A673 (cell line): ENCODE measurements around the gene PRKAR2A.

ENCODE experiments used
- CTCF ChIP-seq: fragments of 300-800, 200-600 bp; sonication (generic); conservative IDR thresholded peaks from 2 replicates; pipeline ENCODE4 v1.5.1; 2017; ENCODE audit warnings: low read depth, mild to moderate bottlenecking, antibody characterized with exemption, low read length, moderate library complexity, mixed read lengths
- EZH2 ChIP-seq: fragments of 200-600 bp; sonication (generic); IDR thresholded peaks from 2 replicates; pipeline ENCODE4 v1.6.1; 2017; ENCODE audit warnings: borderline replicate concordance, low read depth, mild to moderate bottlenecking, mixed read lengths, antibody characterized with exemption, low read length; ENCODE audit not compliant: poor library complexity, severe bottlenecking

GRCh38 chr3:48709051-48709461 lies 138.6 kb downstream of the PRKAR2A start:
- no peak for TF ChIP-seq CTCF
- TF ChIP-seq EZH2, result no peak
